H9 (cell line): Measurements from ENCODE around the gene C20orf96. TPM values are rescaled to one million over a fixed set of nuclear protein-coding genes. Genes with fewer than 3 reads are reported as not detected.

Experiments used
- DNase-seq: peaks from one replicate; pipeline ENCODE4 v3.0.0-alpha.2; 2017
- H2AFZ ChIP-seq: one replicate; pipeline ENCODE4 v1.6.1; 2013; ENCODE audit warnings: mild to moderate bottlenecking, low read length, control low read depth, moderate library complexity
- H2AK5ac ChIP-seq: 2 replicates; pipeline ENCODE4 v1.6.1; 2013; ENCODE audit warnings: low read length, control low read depth, mixed read lengths; ENCODE audit not compliant: insufficient read length
- H2BK120ac ChIP-seq: one replicate; pipeline ENCODE4 v1.6.1; 2013; ENCODE audit warnings: low read depth, mild to moderate bottlenecking, low read length, control low read depth, inconsistent platforms; ENCODE audit not compliant: poor library complexity, severe bottlenecking
- H2BK12ac ChIP-seq: 2 replicates; pipeline ENCODE4 v1.6.1; 2013; ENCODE audit warnings: low read length, control low read depth, mixed read lengths, low read depth; ENCODE audit not compliant: insufficient read length
- H2BK15ac ChIP-seq: 2 replicates; pipeline ENCODE4 v1.6.1; 2013; ENCODE audit warnings: low read depth, low read length, control low read depth
- H2BK20ac ChIP-seq: one replicate; pipeline ENCODE4 v1.6.1; 2013; ENCODE audit warnings: low read depth, mild to moderate bottlenecking, low read length, control low read depth, inconsistent platforms; ENCODE audit not compliant: poor library complexity, severe bottlenecking
- H2BK5ac ChIP-seq: 2 replicates; pipeline ENCODE4 v1.6.1; 2013; ENCODE audit warnings: low read length, control low read depth, mixed read lengths; ENCODE audit not compliant: insufficient read length
- H3K14ac ChIP-seq: 2 replicates; pipeline ENCODE4 v1.6.1; 2013; ENCODE audit warnings: low read length, control low read depth; ENCODE audit not compliant: insufficient read depth
- H3K18ac ChIP-seq: 2 replicates; pipeline ENCODE4 v1.6.1; 2013; ENCODE audit warnings: low read depth, mild to moderate bottlenecking, mixed read lengths, low read length, control low read depth; ENCODE audit not compliant: insufficient read length
- H3K23ac ChIP-seq: 2 replicates; pipeline ENCODE4 v1.6.1; 2013; ENCODE audit warnings: low read length, control low read depth, mixed read lengths, low read depth; ENCODE audit not compliant: insufficient read length
- H3K23me2 ChIP-seq: 2 replicates; pipeline ENCODE4 v1.6.1; 2013; ENCODE audit warnings: low read depth, mild to moderate bottlenecking, mixed read lengths, low read length, control low read depth; ENCODE audit not compliant: insufficient read length, poor library complexity, severe bottlenecking
- H3K27ac ChIP-seq: 2 replicates; pipeline ENCODE4 v1.5.1; 2013; ENCODE audit warnings: low read length, control low read depth, mixed read lengths, low read depth; ENCODE audit not compliant: insufficient read length
- H3K27me3 ChIP-seq: 2 replicates; pipeline ENCODE4 v1.6.1; 2013; ENCODE audit warnings: low read length, control low read depth, inconsistent platforms; ENCODE audit not compliant: insufficient read depth
- H3K4ac ChIP-seq: 2 replicates; pipeline ENCODE4 v1.6.1; 2013; ENCODE audit warnings: low read depth, mild to moderate bottlenecking, control low read depth, inconsistent platforms, low read length, moderate library complexity
- H3K4me1 ChIP-seq: 2 replicates; pipeline ENCODE4 v1.6.1; 2013; ENCODE audit warnings: low read length, control low read depth, inconsistent platforms; ENCODE audit not compliant: insufficient read depth
- H3K4me2 ChIP-seq: 2 replicates; pipeline ENCODE4 v1.6.1; 2013; ENCODE audit warnings: low read length, control low read depth, mixed read lengths; ENCODE audit not compliant: insufficient read length, insufficient read depth
- H3K56ac ChIP-seq: 2 replicates; pipeline ENCODE4 v1.6.1; 2013; ENCODE audit warnings: low read depth, mild to moderate bottlenecking, mixed read lengths, low read length, control low read depth; ENCODE audit not compliant: insufficient read length
- H3K79me1 ChIP-seq: 2 replicates; pipeline ENCODE4 v1.6.1; 2013; ENCODE audit warnings: low read depth, mild to moderate bottlenecking, moderate library complexity, low read length, control low read depth, inconsistent platforms; ENCODE audit not compliant: insufficient read depth, poor library complexity, severe bottlenecking
- H3K79me2 ChIP-seq: 2 replicates; pipeline ENCODE4 v1.6.1; 2013; ENCODE audit warnings: low read length, control low read depth, inconsistent platforms; ENCODE audit not compliant: insufficient read depth
- H3K9ac ChIP-seq: 2 replicates; pipeline ENCODE4 v1.6.1; 2013; ENCODE audit warnings: low read length, control low read depth, mixed read lengths; ENCODE audit not compliant: insufficient read length; ENCODE audit errors: extremely low read depth
- H3K9me3 ChIP-seq: one replicate; pipeline ENCODE4 v1.6.1; 2013; ENCODE audit warnings: low read depth, low read length, inconsistent platforms; ENCODE audit not compliant: control insufficient read depth
- H3T11ph ChIP-seq: one replicate; pipeline ENCODE4 v1.6.1; 2013; ENCODE audit warnings: mild to moderate bottlenecking, low read length, control low read depth, inconsistent platforms
- H4K20me1 ChIP-seq: one replicate; pipeline ENCODE4 v1.6.1; 2013; ENCODE audit not compliant: control insufficient read depth, insufficient read length, insufficient read depth
- H4K5ac ChIP-seq: 2 replicates; pipeline ENCODE4 v1.6.1; 2013; ENCODE audit warnings: low read depth, mild to moderate bottlenecking, mixed read lengths, low read length, control low read depth; ENCODE audit not compliant: insufficient read length
- H4K8ac ChIP-seq: replicated peaks from 2 replicates; pipeline ENCODE4 v1.6.1; 2013; ENCODE audit warnings: low read length, control low read depth, mixed read lengths, low read depth; ENCODE audit not compliant: insufficient read length
- H4K91ac ChIP-seq: 2 replicates; pipeline ENCODE4 v1.6.1; 2013; ENCODE audit warnings: low read depth, mild to moderate bottlenecking, moderate library complexity, mixed read lengths, low read length, control low read depth; ENCODE audit not compliant: insufficient read length
- H3K27ac Mint-ChIP-seq, 3 experiments: 2 replicates in 2 of 3; 3 replicates in 1 of 3; pipeline ENCODE4 v1.8.0; 2020 to 2021; ENCODE audit warnings: mixed read lengths in 3 of 3, mild to moderate bottlenecking in 1 of 3, moderate library complexity in 1 of 3
- H3K27me3 Mint-ChIP-seq: 2 replicates; pipeline ENCODE4 v1.8.0; 2021; ENCODE audit warnings: low read depth, mild to moderate bottlenecking, moderate library complexity, mixed read lengths
- H3K36me3 Mint-ChIP-seq, 3 experiments: 2 replicates in 2 of 3; 3 replicates in 1 of 3; pipeline ENCODE4 v1.8.0; 2020 to 2021; ENCODE audit warnings: low read depth in 3 of 3, mixed read lengths in 3 of 3; ENCODE audit not compliant: insufficient read depth in 1 of 3
- H3K4me1 Mint-ChIP-seq, 2 experiments: 2 replicates each; pipeline ENCODE4 v1.8.0; 2020; ENCODE audit warnings: mixed read lengths in 2 of 2
- H3K4me3 Mint-ChIP-seq, 2 experiments: 2 replicates in 1 of 2; 3 replicates in 1 of 2; pipeline ENCODE4 v1.8.0; 2020 to 2021; ENCODE audit warnings: mild to moderate bottlenecking in 2 of 2, mixed read lengths in 2 of 2, moderate library complexity in 1 of 2
- H3K9me3 Mint-ChIP-seq, 2 experiments: 2 replicates in 1 of 2; 3 replicates in 1 of 2; pipeline ENCODE4 v1.8.0; 2020; ENCODE audit warnings: mild to moderate bottlenecking in 2 of 2, mixed read lengths in 2 of 2, moderate library complexity in 1 of 2
- CTCF ChIP-seq: fragments of 200-600 bp; sonication (generic); conservative IDR thresholded peaks from 3 replicates; pipeline ENCODE4 v1.8.0; 2021; ENCODE audit warnings: antibody characterized with exemption, mild to moderate bottlenecking
- WGBS: extraction: QIAGEN DNeasy Blood & Tissue Kit; methylation state at CpG from one replicate; pipeline ENCODE4 v1.1.7; 2013; ENCODE audit warnings: missing lambda C conversion rate, low lambda C conversion rate, mixed read lengths; ENCODE audit not compliant: insufficient read length; ENCODE audit errors: extremely low coverage; 5-methylcytosine and 5-hydroxymethylcytosine counted together
- total RNA-seq: library from RNA; stranded (reverse); gene quantifications from 2 replicates; pipeline ENCODE4 v1.2.1, GENCODE V29; 2021

Gene C20orf96
- total RNA-seq, 1 experiment from 2014 or later, result 14.5 TPM

GRCh38 chr20:316316-317068 lies 25.9 kb upstream of the C20orf96 start:
- H3K79me2 ChIP-seq, result no peaks in the 10 kb centered on the region
- H2BK120ac ChIP-seq, result no peak overlapping the region
- no peak overlapping the region for H2BK15ac ChIP-seq
- no peak overlapping the region for H4K5ac ChIP-seq
- Mint-ChIP-seq H3K4me3 (no peak overlapping the region), H3K4me1 (peaks cover 6% of the 10 kb centered on the region in 2 experiments), H3K27ac (no peak overlapping the region; a peak in 1 of 7 replicates), H3K27me3 (peaks cover 2% of the 10 kb centered on the region; the same call in 1 of the 2 replicates), H3K36me3 (peaks cover 12 to 32% (median 16%) of the 10 kb centered on the region in 3 experiments), H3K9me3 (peaks cover 0 to 3% of the 10 kb centered on the region in 2 experiments; a peak in 3 of 5 replicates)
- no peak overlapping the region for H3K18ac ChIP-seq
- DNase-seq, result no peak
- no peak overlapping the region for H3K4ac ChIP-seq
- H3K9me3 ChIP-seq, result no peaks in the 10 kb centered on the region
- TF ChIP-seq CTCF, result no peak
- no peak overlapping the region for H3T11ph ChIP-seq
- no peak overlapping the region for H2BK12ac ChIP-seq
- H3K4me2 ChIP-seq, result no peak overlapping the region
- H3K23me2 ChIP-seq, result no peaks in the 10 kb centered on the region
- H4K20me1 ChIP-seq, result no peaks in the 10 kb centered on the region
- H3K27ac ChIP-seq, result no peak overlapping the region
- H3K4me1 ChIP-seq, result no peaks in the 10 kb centered on the region
- no peaks in the 10 kb centered on the region for H3K79me1 ChIP-seq
- no peak overlapping the region for H3K23ac ChIP-seq
- no peak overlapping the region for H4K8ac ChIP-seq
- no peak overlapping the region for H2AFZ ChIP-seq
- H4K91ac ChIP-seq, result no peak overlapping the region
- H3K9ac ChIP-seq, result no peak overlapping the region
- H2AK5ac ChIP-seq, result no peak overlapping the region
- no CpG with 5 or more reads among the region's 2 CpGs for WGBS
- H3K27me3 ChIP-seq, result no peaks in the 10 kb centered on the region
- H3K56ac ChIP-seq, result no peak overlapping the region
- no peak overlapping the region for H2BK5ac ChIP-seq
- no peak overlapping the region for H2BK20ac ChIP-seq
- H3K14ac ChIP-seq, result no peak overlapping the region
